Measurements from ENCODE around the gene AFAP1.

AFAP1 gene

DNA sequence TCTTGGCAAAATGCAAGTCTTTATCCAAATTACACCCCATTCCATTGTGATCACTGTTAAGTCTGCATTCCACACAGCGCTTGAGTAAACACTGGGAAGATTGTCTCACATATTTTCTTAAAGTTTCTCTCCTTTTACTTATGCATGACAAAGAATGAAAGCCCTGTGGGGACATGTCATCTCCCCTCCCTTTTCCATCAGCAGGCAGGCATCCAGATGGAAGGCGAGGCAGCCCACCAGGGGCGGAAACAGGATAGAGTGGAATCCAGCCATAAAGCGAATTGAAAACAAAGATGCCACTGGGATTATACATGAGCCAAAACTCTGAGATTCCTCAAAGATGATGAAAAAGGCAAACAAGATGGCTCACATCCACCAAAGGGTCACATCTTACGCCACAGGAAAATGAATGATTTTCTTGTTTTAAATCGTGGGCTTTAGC is 78.2 kb downstream of the AFAP1 start:
- H3K4me3 ChIP-seq (ENCODE audit: low read depth, low read length) = no peak overlapping the region
- no peak for DNase-seq (ENCODE audit: low read depth)
- TF ChIP-seq, protein P1, sequence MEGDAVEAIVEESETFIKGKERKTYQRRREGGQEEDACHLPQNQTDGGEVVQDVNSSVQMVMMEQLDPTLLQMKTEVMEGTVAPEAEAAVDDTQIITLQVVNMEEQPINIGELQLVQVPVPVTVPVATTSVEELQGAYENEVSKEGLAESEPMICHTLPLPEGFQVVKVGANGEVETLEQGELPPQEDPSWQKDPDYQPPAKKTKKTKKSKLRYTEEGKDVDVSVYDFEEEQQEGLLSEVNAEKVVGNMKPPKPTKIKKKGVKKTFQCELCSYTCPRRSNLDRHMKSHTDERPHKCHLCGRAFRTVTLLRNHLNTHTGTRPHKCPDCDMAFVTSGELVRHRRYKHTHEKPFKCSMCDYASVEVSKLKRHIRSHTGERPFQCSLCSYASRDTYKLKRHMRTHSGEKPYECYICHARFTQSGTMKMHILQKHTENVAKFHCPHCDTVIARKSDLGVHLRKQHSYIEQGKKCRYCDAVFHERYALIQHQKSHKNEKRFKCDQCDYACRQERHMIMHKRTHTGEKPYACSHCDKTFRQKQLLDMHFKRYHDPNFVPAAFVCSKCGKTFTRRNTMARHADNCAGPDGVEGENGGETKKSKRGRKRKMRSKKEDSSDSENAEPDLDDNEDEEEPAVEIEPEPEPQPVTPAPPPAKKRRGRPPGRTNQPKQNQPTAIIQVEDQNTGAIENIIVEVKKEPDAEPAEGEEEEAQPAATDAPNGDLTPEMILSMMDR (IDR thresholded peaks at IDR 0.05; ENCODE audit: control insufficient read depth, extremely low read depth, insufficient read depth) = no peak

DNA sequence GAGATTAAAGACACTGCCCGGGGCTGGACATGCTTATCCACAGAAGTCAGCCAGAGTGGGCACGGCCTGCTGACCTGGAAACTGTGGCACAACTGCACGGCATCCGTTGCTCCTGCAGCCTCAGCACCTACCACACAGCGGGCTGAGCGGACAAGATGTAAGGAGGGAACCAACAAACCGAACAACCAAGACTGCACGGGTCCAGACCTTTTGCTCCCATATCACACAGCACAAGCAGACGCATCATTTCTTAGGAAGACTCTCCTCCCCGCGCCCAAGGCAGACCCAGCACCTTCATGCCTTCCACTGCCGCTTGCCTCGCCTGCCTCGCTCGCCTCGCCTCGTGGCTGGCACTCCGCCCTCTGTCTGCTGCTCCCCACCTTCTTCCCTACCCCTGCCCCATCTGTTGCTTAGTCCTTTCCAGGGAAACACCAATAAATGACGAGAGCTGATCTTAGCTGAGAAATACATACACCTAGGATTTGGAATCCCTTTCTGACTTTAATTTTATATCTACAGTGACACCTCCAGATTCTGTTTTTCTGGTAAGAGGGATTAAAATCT is 79.0 kb downstream of the AFAP1 start:
- DNase-seq (ENCODE audit: low read depth) = no peak
- no peak overlapping the region for H3K4me3 ChIP-seq (ENCODE audit: low read depth, low read length)
- TF ChIP-seq, protein P1 (IDR thresholded peaks at IDR 0.05; ENCODE audit: control insufficient read depth, extremely low read depth, insufficient read depth) = no peak

DNA sequence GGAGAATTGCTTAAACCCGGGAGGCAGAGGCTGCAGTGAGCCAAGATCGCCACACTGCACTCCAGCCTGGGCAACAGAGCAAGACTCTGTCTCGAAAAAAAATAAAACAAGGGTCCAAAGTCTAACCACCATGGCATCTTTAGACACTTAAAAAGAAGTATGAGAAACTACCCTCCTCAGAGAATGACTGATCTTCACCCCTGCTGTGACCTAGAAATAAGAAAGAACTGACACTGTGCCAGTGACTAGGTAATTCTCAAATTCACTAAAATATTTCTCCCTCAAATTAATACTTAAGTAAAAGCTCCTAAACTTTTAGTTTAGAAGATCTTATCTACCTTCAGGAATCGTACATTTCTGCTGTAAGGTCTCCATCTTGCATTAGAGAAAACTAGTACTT is 80.3 kb downstream of the AFAP1 start:
- no peak overlapping the region for H3K4me3 ChIP-seq (ENCODE audit: low read depth, low read length)
- TF ChIP-seq, protein P1 (IDR thresholded peaks at IDR 0.05; ENCODE audit: control insufficient read depth, extremely low read depth, insufficient read depth) = no peak
- no peak for DNase-seq (ENCODE audit: low read depth)

DNA sequence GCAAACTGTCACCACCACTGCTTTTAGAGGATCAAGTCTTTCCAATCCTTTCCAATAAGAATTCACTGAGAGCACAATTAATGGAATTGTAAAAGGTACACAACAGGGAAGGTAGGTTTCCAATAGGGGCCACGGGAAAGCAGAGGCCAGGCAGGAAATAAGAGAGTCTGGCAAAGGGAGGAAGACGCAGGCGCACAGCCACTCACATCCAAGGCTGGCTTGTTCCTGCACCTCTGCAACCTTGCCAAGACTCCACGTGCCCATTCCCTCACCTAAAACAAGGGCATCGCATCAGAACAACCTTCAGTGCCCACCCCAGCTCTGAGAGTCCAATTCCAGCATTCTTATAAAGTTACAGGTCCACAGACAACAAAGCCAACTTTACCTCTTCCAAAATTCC is 81.2 kb downstream of the AFAP1 start:
- TF ChIP-seq, protein P1 (IDR thresholded peaks at IDR 0.05; ENCODE audit: control insufficient read depth, extremely low read depth, insufficient read depth) = no peak
- no peak for DNase-seq (ENCODE audit: low read depth)
- no peak overlapping the region for H3K4me3 ChIP-seq (ENCODE audit: low read depth, low read length)

DNA sequence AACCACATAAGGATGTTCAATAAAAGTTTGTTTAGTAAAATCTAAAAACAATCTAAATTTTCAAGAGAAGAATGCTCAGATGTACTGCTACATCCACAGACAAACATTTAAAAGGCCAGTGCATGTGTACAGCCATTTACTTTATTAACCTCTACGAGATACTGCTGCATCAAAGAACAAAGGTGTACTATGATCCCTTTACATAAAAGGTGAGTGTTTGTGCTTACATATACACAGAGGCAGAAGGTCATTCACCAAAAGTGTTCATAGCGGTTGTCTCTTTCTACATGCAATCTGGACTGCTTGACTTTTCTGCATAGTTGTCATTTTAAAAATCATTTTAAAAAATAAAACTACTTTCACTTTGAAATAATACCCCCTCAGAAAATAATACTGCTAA is 81.7 kb downstream of the AFAP1 start:
- TF ChIP-seq, protein P1 (IDR thresholded peaks at IDR 0.05; ENCODE audit: control insufficient read depth, extremely low read depth, insufficient read depth) = no peak
- DNase-seq (ENCODE audit: low read depth) = no peak
- no peak overlapping the region for H3K4me3 ChIP-seq (ENCODE audit: low read depth, low read length)

DNA sequence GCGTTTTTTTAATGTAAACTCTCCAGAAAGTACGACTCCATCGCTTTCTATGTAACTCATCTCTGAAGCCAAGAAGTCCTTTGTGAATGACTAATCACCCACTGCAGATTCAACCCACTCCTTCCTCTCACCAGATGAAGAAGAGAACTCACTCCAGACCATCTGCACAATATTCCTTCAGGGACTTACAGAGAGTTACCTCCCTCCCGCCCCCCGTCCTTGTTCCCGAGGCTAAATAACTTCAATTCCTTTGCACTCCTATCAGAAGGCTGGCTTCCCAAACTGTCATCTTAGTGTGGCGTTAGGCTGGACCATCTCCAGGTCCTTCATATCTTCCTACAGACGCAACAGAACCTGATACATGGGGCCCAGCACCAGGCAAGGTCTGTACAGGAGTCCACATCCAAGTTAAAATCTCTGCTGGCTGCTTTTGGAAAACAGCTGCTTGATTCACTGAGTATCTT is 82.4 kb downstream of the AFAP1 start:
- H3K4me3 ChIP-seq (ENCODE audit: low read depth, low read length) = no peak overlapping the region
- TF ChIP-seq, protein P1 (IDR thresholded peaks at IDR 0.05; ENCODE audit: control insufficient read depth, extremely low read depth, insufficient read depth) = no peak
- no peak for DNase-seq (ENCODE audit: low read depth)

DNA sequence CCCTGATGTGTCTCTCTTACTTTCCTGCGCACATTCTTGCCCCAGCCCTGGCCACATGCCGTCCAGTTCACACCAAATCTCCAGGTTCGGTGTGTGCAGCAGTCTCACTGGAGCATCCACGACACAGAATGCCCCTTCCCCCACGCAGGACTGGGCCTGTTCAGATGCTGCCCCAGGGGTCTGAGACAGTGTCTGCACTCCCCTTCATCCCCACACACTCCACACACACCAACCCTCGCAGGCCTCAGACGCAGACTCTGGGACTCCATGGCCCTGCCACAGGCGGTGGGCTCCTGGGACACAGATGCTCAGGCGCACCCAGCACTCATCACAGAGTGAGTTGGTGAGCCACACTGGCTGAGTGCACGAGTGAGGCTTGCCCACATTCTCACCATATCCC is 83.9 kb downstream of the AFAP1 start:
- DNase-seq (ENCODE audit: low read depth) = no peak
- TF ChIP-seq, protein P1 (IDR thresholded peaks at IDR 0.05; ENCODE audit: control insufficient read depth, extremely low read depth, insufficient read depth) = no peak
- H3K4me3 ChIP-seq (ENCODE audit: low read depth, low read length) = no peak overlapping the region

Measured in LNCaP clone FGC (cell line).